Daoy (cell line): ENCODE data around the gene GLDN. TPM values are rescaled to one million over a fixed set of nuclear protein-coding genes. Genes with fewer than 3 reads are reported as not detected.
A peak's percentile ranks its signal among the peaks of the same experiment; 100 is the strongest.
"Not testable (repeated sequence)": the region's sequence is repeated elsewhere in the genome, so short reads cannot be mapped to it uniquely, and the experiment has no call there.

Experiments
- DNase-seq: peaks from one replicate; pipeline ENCODE4 v3.0.0-alpha.2; 2015; ENCODE audit warnings: low read depth
- total RNA-seq: library from RNA; depleted of rRNA; stranded (reverse); fragments of >200 nt; shearing (Covaris generic); gene quantifications from 2 replicates; pipeline ENCODE4 v1.2.3, GENCODE V29; 2014; rRNA removed

Gene GLDN
- total RNA-seq, 1 experiment from 2014 or later, result 1.0 TPM

GRCh38 chr15:51444807-51445206 lies 103.4 kb downstream of the GLDN start:
- DNase-seq, result no peak

- not testable (repeated sequence) for DNase-seq
Measured at GRCh38 chr15:51446029-51446744, 104.7 kb downstream of the GLDN start.

GRCh38 chr15:51447855-51448621 lies 106.6 kb downstream of the GLDN start:
- no peak for DNase-seq

GRCh38 chr15:51448622-51449399 lies 107.4 kb downstream of the GLDN start:
- DNase-seq, result no peak

GRCh38 chr15:51450001-51450400 lies 108.5 kb downstream of the GLDN start:
- DNase-seq, result peak; percentile 49

Other genes with a start within 250 kb of the GLDN start
- 0.97 and 1.0 TPM in 2 replicates for gene TNFAIP8L3, start 246.7 kb upstream of the GLDN start, total RNA-seq
- 2.5 and 2.8 TPM in 2 replicates for gene CYP19A1, start 3.1 kb upstream of the GLDN start, total RNA-seq